GM23338 (cell line): Measurements from ENCODE around the gene NUP153. TPM values are rescaled to one million over a fixed set of nuclear protein-coding genes. Genes with fewer than 3 reads are reported as not detected.

ENCODE experiments used
- ATAC-seq: fragments of 200-7000 bp; cut with Tn5 transposase; 3 replicates; pipeline ENCODE4 v1.9.1; 2020
- DNase-seq: peaks from one replicate; pipeline ENCODE4 v3.0.0-alpha.2; 2015; ENCODE audit warnings: low spot score
- H2AFZ ChIP-seq: fragments of 200-600 bp; sonication (generic); 2 replicates; pipeline ENCODE4 v1.8.0; 2016; ENCODE audit warnings: antibody characterized with exemption, mild to moderate bottlenecking, moderate library complexity
- H3F3A ChIP-seq: fragments of 200-600 bp; sonication (generic); replicated peaks from 2 replicates; pipeline ENCODE4 v1.8.0; 2017; ENCODE audit warnings: antibody characterized with exemption, mixed run types, low read depth
- H3K27ac ChIP-seq: fragments of 200-600 bp; sonication (generic); 2 replicates; pipeline ENCODE4 v1.6.1; 2016; ENCODE audit warnings: low read depth
- H3K27me3 ChIP-seq: fragments of 200-600 bp; sonication (generic); 2 replicates; pipeline ENCODE4 v1.8.0; 2016; ENCODE audit warnings: mild to moderate bottlenecking, mixed run types, moderate library complexity; ENCODE audit not compliant: insufficient read depth
- H3K36me3 ChIP-seq: fragments of 200-600 bp; sonication (generic); 2 replicates; pipeline ENCODE4 v1.8.0; 2016; ENCODE audit warnings: mild to moderate bottlenecking; ENCODE audit not compliant: insufficient read depth
- H3K4me1 ChIP-seq: fragments of 200-600 bp; sonication (generic); 2 replicates; pipeline ENCODE4 v1.8.0; 2016; ENCODE audit warnings: mild to moderate bottlenecking, moderate library complexity; ENCODE audit not compliant: insufficient read depth
- H3K4me2 ChIP-seq: fragments of 200-600 bp; sonication (generic); 2 replicates; pipeline ENCODE4 v1.7.1; 2017; ENCODE audit warnings: mixed run types
- H3K4me3 ChIP-seq: fragments of 200-600 bp; sonication (generic); 2 replicates; pipeline ENCODE4 v1.6.1; 2016; ENCODE audit warnings: mixed run types
- H3K79me2 ChIP-seq: fragments of 200-600 bp; sonication (generic); replicated peaks from 2 replicates; pipeline ENCODE4 v1.8.0; 2017; ENCODE audit warnings: mild to moderate bottlenecking; ENCODE audit not compliant: insufficient read depth
- H3K9me2 ChIP-seq: fragments of 200-600 bp; sonication (generic); 2 replicates; pipeline ENCODE4 v1.8.0; 2017; ENCODE audit not compliant: insufficient read depth
- H4K20me1 ChIP-seq: fragments of 200-600 bp; sonication (generic); replicated peaks from 2 replicates; pipeline ENCODE4 v1.8.0; 2017; ENCODE audit warnings: mild to moderate bottlenecking; ENCODE audit not compliant: insufficient read depth
- H3K27ac Mint-ChIP-seq: 2 replicates; pipeline ENCODE4 v1.8.0; 2020; ENCODE audit warnings: inconsistent platforms, mild to moderate bottlenecking, moderate library complexity, mixed read lengths
- H3K27me3 Mint-ChIP-seq: 3 replicates; pipeline ENCODE4 v1.8.0; 2022; ENCODE audit warnings: low read depth, mild to moderate bottlenecking, moderate library complexity, mixed read lengths, inconsistent platforms; ENCODE audit not compliant: insufficient read depth, poor library complexity
- H3K36me3 Mint-ChIP-seq: 3 replicates; pipeline ENCODE4 v1.8.0; 2021; ENCODE audit warnings: low read depth, mild to moderate bottlenecking, inconsistent platforms, moderate library complexity, mixed read lengths
- H3K4me1 Mint-ChIP-seq: 3 replicates; pipeline ENCODE4 v1.8.0; 2020; ENCODE audit warnings: mild to moderate bottlenecking, inconsistent platforms, mixed read lengths
- H3K4me3 Mint-ChIP-seq: 3 replicates; pipeline ENCODE4 v1.8.0; 2021; ENCODE audit warnings: moderate library complexity, mild to moderate bottlenecking, inconsistent platforms, mixed read lengths
- H3K9me3 Mint-ChIP-seq: 3 replicates; pipeline ENCODE4 v1.8.0; 2020; ENCODE audit warnings: moderate library complexity, mild to moderate bottlenecking, inconsistent platforms, mixed read lengths
- CREB1 ChIP-seq: fragments of 250-450 bp; sonication (Bioruptor Pico); IDR thresholded peaks from 2 replicates; pipeline ENCODE4 v1.5.0; 2020; ENCODE audit warnings: low read depth, mild to moderate bottlenecking, moderate library complexity
- EZH2 ChIP-seq: fragments of 200-600 bp; sonication (generic); IDR thresholded peaks from one replicate; pipeline ENCODE4 v1.8.0; 2017; ENCODE audit warnings: antibody characterized with exemption, mild to moderate bottlenecking, low read depth; ENCODE audit not compliant: unreplicated experiment
- EZH2phosphoT487 ChIP-seq: fragments of 200-600 bp; sonication (generic); IDR thresholded peaks from one replicate; pipeline ENCODE4 v1.8.1; 2018; ENCODE audit warnings: antibody characterized with exemption; ENCODE audit not compliant: unreplicated experiment
- JUNB ChIP-seq: IDR thresholded peaks from one replicate; pipeline ENCODE4 v1.6.1; 2016; ENCODE audit warnings: antibody characterized with exemption; ENCODE audit not compliant: unreplicated experiment
- NANOG ChIP-seq: IDR thresholded peaks from 2 replicates; pipeline ENCODE4 v1.6.1; 2016; ENCODE audit warnings: antibody characterized with exemption, borderline replicate concordance
- POLR2AphosphoS5 ChIP-seq: IDR thresholded peaks from 2 replicates; pipeline ENCODE4 v1.6.1; 2016; ENCODE audit warnings: antibody characterized with exemption, low read depth
- STAT1 ChIP-seq: IDR thresholded peaks from one replicate; pipeline ENCODE4 v1.6.1; 2016; ENCODE audit warnings: antibody characterized with exemption; ENCODE audit not compliant: unreplicated experiment
- ZNF114 ChIP-seq: fragments of 250-450 bp; sonication (Bioruptor Pico); IDR thresholded peaks from 2 replicates; pipeline ENCODE4 v1.5.0; 2020; ENCODE audit warnings: mild to moderate bottlenecking, moderate library complexity
- ZNF331 ChIP-seq: fragments of 250-450 bp; sonication (Bioruptor Pico); IDR thresholded peaks from 2 replicates; pipeline ENCODE4 v1.5.0; 2020; ENCODE audit warnings: low read depth, mild to moderate bottlenecking, moderate library complexity
- polyA plus RNA-seq: library from polyadenylated mRNA; unstranded; fragments of >200 nt; fragmentation: Nextera tagmentation; extraction: Ambion mirVana; gene quantifications from 2 replicates; pipeline ENCODE4 v1.2.1, GENCODE V29; 2016
- total RNA-seq: library from RNA; depleted of rRNA; stranded (reverse); fragments of >200 nt; shearing (Covaris generic); gene quantifications from 2 replicates; pipeline ENCODE4 v1.2.3, GENCODE V29; 2014
- TF ChIP-seq, protein P1 (sequence below): IDR thresholded peaks from 2 replicates; pipeline ENCODE4 v1.6.1; 2016; ENCODE audit warnings: antibody characterized with exemption
- TF ChIP-seq, protein P2 (sequence below): fragments of 250-450 bp; sonication (Bioruptor Pico); IDR thresholded peaks from 2 replicates; pipeline ENCODE4 v1.5.0; 2020; ENCODE audit warnings: mild to moderate bottlenecking, moderate library complexity
- TF ChIP-seq, protein P3 (sequence below), 2 experiments: fragments of 200-600 bp in 1 of 2; sonication (generic) in 1 of 2; conservative IDR thresholded peaks; 2 replicates each; pipeline versions ENCODE4 v1.5.1 to v1.6.1; 2016 to 2017; ENCODE audit warnings: antibody characterized with exemption in 2 of 2, low read depth in 2 of 2, mild to moderate bottlenecking in 2 of 2, moderate library complexity in 1 of 2
- TF ChIP-seq, protein P4 (sequence below): IDR thresholded peaks from one replicate; pipeline ENCODE4 v1.6.1; 2018; ENCODE audit warnings: antibody characterized with exemption; ENCODE audit not compliant: unreplicated experiment

Gene NUP153
- total and polyA plus RNA-seq, 2 experiments from 2014 or later = 23.8 to 88.4 TPM

DNA sequence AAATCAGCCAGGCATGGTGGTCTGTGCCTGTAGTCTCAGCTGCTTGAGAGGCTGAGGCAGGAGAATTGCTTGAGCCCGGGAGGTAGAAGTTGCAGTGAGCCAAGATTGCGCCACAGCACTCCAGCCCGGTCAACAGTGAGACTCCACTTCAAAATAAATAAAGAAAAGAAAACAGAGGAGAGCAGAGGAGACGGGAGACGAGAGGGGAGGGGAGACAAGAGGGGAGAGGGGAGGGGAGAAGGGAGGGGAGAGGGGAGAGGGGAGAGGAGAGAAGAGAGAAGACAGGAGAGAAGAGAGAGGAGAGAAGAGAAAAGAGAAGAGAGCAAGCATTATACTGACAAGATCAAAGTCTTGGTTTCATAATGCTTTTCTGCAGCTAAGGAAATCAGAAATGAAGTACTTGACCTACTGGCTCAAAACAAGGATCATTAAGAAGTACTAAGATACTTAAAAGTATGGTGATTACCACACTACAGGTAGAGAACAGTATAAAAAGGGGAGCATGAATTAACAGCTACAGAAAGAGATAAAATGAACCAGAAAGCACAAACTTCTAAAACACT lies 76.1 kb downstream of the NUP153 start:
- Mint-ChIP-seq H3K4me1 (no peaks in the 10 kb centered on the region; the same call in 2 of the 3 replicates), H3K9me3 (no peaks in the 10 kb centered on the region), H3K27ac (no peak overlapping the region), H3K27me3 (peaks cover 3% of the 10 kb centered on the region), H3K36me3 (peaks cover 81% of the 10 kb centered on the region), H3K4me3 (no peak overlapping the region)
- H3K27me3 ChIP-seq = no peaks in the 10 kb centered on the region
- TF ChIP-seq ZNF114 (CRISPR knock-in tag) = no peak
- no peak for TF ChIP-seq CREB1 (CRISPR knock-in tag)
- no peak for TF ChIP-seq EZH2
- TF ChIP-seq, protein P1, sequence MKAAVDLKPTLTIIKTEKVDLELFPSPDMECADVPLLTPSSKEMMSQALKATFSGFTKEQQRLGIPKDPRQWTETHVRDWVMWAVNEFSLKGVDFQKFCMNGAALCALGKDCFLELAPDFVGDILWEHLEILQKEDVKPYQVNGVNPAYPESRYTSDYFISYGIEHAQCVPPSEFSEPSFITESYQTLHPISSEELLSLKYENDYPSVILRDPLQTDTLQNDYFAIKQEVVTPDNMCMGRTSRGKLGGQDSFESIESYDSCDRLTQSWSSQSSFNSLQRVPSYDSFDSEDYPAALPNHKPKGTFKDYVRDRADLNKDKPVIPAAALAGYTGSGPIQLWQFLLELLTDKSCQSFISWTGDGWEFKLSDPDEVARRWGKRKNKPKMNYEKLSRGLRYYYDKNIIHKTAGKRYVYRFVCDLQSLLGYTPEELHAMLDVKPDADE = no peak
- no peak for TF ChIP-seq JUNB
- no peak for TF ChIP-seq ZNF331 (CRISPR knock-in tag)
- TF ChIP-seq STAT1 = no peak
- TF ChIP-seq, protein P2, sequence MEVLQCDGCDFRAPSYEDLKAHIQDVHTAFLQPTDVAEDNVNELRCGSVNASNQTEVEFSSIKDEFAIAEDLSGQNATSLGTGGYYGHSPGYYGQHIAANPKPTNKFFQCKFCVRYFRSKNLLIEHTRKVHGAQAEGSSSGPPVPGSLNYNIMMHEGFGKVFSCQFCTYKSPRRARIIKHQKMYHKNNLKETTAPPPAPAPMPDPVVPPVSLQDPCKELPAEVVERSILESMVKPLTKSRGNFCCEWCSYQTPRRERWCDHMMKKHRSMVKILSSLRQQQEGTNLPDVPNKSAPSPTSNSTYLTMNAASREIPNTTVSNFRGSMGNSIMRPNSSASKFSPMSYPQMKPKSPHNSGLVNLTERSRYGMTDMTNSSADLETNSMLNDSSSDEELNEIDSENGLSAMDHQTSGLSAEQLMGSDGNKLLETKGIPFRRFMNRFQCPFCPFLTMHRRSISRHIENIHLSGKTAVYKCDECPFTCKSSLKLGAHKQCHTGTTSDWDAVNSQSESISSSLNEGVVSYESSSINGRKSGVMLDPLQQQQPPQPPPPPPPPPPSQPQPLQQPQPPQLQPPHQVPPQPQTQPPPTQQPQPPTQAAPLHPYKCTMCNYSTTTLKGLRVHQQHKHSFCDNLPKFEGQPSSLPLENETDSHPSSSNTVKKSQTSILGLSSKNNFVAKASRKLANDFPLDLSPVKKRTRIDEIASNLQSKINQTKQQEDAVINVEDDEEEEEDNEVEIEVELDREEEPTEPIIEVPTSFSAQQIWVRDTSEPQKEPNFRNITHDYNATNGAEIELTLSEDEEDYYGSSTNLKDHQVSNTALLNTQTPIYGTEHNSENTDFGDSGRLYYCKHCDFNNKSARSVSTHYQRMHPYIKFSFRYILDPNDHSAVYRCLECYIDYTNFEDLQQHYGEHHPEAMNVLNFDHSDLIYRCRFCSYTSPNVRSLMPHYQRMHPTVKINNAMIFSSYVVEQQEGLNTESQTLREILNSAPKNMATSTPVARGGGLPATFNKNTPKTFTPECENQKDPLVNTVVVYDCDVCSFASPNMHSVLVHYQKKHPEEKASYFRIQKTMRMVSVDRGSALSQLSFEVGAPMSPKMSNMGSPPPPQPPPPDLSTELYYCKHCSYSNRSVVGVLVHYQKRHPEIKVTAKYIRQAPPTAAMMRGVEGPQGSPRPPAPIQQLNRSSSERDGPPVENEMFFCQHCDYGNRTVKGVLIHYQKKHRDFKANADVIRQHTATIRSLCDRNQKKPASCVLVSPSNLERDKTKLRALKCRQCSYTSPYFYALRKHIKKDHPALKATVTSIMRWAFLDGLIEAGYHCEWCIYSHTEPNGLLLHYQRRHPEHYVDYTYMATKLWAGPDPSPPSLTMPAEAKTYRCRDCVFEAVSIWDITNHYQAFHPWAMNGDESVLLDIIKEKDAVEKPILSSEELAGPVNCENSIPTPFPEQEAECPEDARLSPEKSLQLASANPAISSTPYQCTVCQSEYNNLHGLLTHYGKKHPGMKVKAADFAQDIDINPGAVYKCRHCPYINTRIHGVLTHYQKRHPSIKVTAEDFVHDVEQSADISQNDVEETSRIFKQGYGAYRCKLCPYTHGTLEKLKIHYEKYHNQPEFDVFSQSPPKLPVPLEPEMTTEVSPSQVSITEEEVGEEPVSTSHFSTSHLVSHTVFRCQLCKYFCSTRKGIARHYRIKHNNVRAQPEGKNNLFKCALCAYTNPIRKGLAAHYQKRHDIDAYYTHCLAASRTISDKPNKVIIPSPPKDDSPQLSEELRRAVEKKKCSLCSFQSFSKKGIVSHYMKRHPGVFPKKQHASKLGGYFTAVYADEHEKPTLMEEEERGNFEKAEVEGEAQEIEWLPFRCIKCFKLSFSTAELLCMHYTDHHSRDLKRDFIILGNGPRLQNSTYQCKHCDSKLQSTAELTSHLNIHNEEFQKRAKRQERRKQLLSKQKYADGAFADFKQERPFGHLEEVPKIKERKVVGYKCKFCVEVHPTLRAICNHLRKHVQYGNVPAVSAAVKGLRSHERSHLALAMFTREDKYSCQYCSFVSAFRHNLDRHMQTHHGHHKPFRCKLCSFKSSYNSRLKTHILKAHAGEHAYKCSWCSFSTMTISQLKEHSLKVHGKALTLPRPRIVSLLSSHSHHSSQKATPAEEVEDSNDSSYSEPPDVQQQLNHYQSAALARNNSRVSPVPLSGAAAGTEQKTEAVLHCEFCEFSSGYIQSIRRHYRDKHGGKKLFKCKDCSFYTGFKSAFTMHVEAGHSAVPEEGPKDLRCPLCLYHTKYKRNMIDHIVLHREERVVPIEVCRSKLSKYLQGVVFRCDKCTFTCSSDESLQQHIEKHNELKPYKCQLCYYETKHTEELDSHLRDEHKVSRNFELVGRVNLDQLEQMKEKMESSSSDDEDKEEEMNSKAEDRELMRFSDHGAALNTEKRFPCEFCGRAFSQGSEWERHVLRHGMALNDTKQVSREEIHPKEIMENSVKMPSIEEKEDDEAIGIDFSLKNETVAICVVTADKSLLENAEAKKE (CRISPR knock-in tag) = no peak
- TF ChIP-seq, protein P3, sequence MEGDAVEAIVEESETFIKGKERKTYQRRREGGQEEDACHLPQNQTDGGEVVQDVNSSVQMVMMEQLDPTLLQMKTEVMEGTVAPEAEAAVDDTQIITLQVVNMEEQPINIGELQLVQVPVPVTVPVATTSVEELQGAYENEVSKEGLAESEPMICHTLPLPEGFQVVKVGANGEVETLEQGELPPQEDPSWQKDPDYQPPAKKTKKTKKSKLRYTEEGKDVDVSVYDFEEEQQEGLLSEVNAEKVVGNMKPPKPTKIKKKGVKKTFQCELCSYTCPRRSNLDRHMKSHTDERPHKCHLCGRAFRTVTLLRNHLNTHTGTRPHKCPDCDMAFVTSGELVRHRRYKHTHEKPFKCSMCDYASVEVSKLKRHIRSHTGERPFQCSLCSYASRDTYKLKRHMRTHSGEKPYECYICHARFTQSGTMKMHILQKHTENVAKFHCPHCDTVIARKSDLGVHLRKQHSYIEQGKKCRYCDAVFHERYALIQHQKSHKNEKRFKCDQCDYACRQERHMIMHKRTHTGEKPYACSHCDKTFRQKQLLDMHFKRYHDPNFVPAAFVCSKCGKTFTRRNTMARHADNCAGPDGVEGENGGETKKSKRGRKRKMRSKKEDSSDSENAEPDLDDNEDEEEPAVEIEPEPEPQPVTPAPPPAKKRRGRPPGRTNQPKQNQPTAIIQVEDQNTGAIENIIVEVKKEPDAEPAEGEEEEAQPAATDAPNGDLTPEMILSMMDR (conservative IDR thresholded peaks at IDR 0.05; ENCODE audit: low read depth in 2 of 2) = no peak
- TF ChIP-seq POLR2AphosphoS5 = no peak
- TF ChIP-seq, protein P4, sequence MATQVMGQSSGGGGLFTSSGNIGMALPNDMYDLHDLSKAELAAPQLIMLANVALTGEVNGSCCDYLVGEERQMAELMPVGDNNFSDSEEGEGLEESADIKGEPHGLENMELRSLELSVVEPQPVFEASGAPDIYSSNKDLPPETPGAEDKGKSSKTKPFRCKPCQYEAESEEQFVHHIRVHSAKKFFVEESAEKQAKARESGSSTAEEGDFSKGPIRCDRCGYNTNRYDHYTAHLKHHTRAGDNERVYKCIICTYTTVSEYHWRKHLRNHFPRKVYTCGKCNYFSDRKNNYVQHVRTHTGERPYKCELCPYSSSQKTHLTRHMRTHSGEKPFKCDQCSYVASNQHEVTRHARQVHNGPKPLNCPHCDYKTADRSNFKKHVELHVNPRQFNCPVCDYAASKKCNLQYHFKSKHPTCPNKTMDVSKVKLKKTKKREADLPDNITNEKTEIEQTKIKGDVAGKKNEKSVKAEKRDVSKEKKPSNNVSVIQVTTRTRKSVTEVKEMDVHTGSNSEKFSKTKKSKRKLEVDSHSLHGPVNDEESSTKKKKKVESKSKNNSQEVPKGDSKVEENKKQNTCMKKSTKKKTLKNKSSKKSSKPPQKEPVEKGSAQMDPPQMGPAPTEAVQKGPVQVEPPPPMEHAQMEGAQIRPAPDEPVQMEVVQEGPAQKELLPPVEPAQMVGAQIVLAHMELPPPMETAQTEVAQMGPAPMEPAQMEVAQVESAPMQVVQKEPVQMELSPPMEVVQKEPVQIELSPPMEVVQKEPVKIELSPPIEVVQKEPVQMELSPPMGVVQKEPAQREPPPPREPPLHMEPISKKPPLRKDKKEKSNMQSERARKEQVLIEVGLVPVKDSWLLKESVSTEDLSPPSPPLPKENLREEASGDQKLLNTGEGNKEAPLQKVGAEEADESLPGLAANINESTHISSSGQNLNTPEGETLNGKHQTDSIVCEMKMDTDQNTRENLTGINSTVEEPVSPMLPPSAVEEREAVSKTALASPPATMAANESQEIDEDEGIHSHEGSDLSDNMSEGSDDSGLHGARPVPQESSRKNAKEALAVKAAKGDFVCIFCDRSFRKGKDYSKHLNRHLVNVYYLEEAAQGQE = no peak
- TF ChIP-seq NANOG = no peak
- TF ChIP-seq EZH2phosphoT487 = no peak
- no peak overlapping the region for H3K27ac ChIP-seq
- no peaks in the 10 kb centered on the region for H3K9me2 ChIP-seq
- H3K4me3 ChIP-seq = no peak overlapping the region
- H2AFZ ChIP-seq = no peak overlapping the region
- peaks cover 65% of the 10 kb centered on the region for H3K79me2 ChIP-seq
- no peaks in the 10 kb centered on the region for H3K4me1 ChIP-seq
- DNase-seq (no peak), ATAC-seq (no peak)
- H3K36me3 ChIP-seq = peaks cover 56% of the 10 kb centered on the region
- no peaks in the 10 kb centered on the region; the same call in 1 of the 2 replicates for H3F3A ChIP-seq
- no peak overlapping the region for H3K4me2 ChIP-seq
- peaks cover 22% of the 10 kb centered on the region for H4K20me1 ChIP-seq
